ENCODE measurements around the gene RPS27. TPM values are rescaled to one million over a fixed set of nuclear protein-coding genes. Genes with fewer than 3 reads are reported as not detected.

RPS27 gene
- total RNA-seq, 2 donors from 2014 or later, result 538 to 734 TPM

GRCh38 chr1:153944005-153944826, 46.3 kb upstream of the RPS27 start:
- no peak overlapping the region for H3K4me3 ChIP-seq
- no peak for TF ChIP-seq POLR2A (IDR thresholded peaks at IDR 0.05)
- ATAC-seq, result no peak
- peaks cover 26% of the 10 kb centered on the region for H3K4me1 ChIP-seq
- intact Hi-C loops (cut with DNase I), result loop anchor here (10.0 kb wide), 1 partner anchor 139 kb away; no protein-coding TSS in a partner anchor
- H3K9me3 ChIP-seq, result no peaks in the 10 kb centered on the region
- no peaks in the 10 kb centered on the region for H3K27me3 ChIP-seq
- no peak for DNase-seq
- peak overlapping the region in 2 of 4 donors; percentile 95 for H3K27ac ChIP-seq
- 73 to 85% methylated on average over 11 to 15 of the region's 15 CpGs for WGBS, 2 donors
- H3K36me3 ChIP-seq (replicated peaks in 1 of 2; ENCODE audit: insufficient read depth in 1 of 2, low read depth in 2 of 2), result peaks cover 3 to 6% of the 10 kb centered on the region in 2 donors

GRCh38 chr1:153944827-153945117, 45.8 kb upstream of the RPS27 start:
- TF ChIP-seq POLR2A (IDR thresholded peaks at IDR 0.05) (no peak), CTCF (IDR thresholded peaks at IDR 0.05) (no peak)
- intact Hi-C loops (cut with DNase I), result loop anchor here (10.0 kb wide), 1 partner anchor 140 kb away; no protein-coding TSS in a partner anchor

GRCh38 chr1:153945131-153945794, 45.3 kb upstream of the RPS27 start:
- intact Hi-C loops (cut with DNase I), result loop anchor here (10.0 kb wide), 1 partner anchor 140 kb away; no protein-coding TSS in a partner anchor
- ATAC-seq (no peak), DNase-seq (peak in 3 of 4 donors; percentile 29 to 71 (median 30))
- no peaks in the 10 kb centered on the region for H3K27me3 ChIP-seq
- H3K27ac ChIP-seq, result peak overlapping the region; percentile 79 to 95 (median 90)
- H3K9me3 ChIP-seq, result no peaks in the 10 kb centered on the region
- 26 to 71% methylated on average over 7 to 11 of the region's 12 CpGs for WGBS, 2 donors
- peak overlapping the region; percentile 32 to 74 for H3K4me3 ChIP-seq
- peaks cover 26% of the 10 kb centered on the region for H3K4me1 ChIP-seq
- TF ChIP-seq CTCF (IDR thresholded peaks at IDR 0.05) (no peak), POLR2A (IDR thresholded peaks at IDR 0.05) (no peak)
- peaks cover 0 to 2% of the 10 kb centered on the region in 2 donors for H3K36me3 ChIP-seq (replicated peaks in 1 of 2; ENCODE audit: insufficient read depth in 1 of 2, low read depth in 2 of 2)

More at GRCh38 chr1:153944827-153945117, 45.8 kb upstream of the RPS27 start:
- 58 to 73% methylated on average over 3 of the region's 3 CpGs for WGBS, 2 donors
- peaks cover 26% of the 10 kb centered on the region for H3K4me1 ChIP-seq
- DNase-seq (no peak), ATAC-seq (no peak)
- H3K36me3 ChIP-seq (replicated peaks in 1 of 2; ENCODE audit: insufficient read depth in 1 of 2, low read depth in 2 of 2), result peaks cover 3 to 5% of the 10 kb centered on the region in 2 donors
- peak overlapping the region in 3 of 4 donors; percentile 85 to 95 (median 95) for H3K27ac ChIP-seq
- no peaks in the 10 kb centered on the region for H3K27me3 ChIP-seq
- no peaks in the 10 kb centered on the region for H3K9me3 ChIP-seq
- H3K4me3 ChIP-seq, result no peak overlapping the region

- intact Hi-C loops (cut with DNase I), result loop anchor here (10.0 kb wide), 1 partner anchor 141 kb away; no protein-coding TSS in a partner anchor
- peak; percentile 76 for ATAC-seq
- peaks cover 26% of the 10 kb centered on the region for H3K4me1 ChIP-seq
Observed at GRCh38 chr1:153945795-153946621, 44.6 kb upstream of the RPS27 start.

More at GRCh38 chr1:153945795-153946621, 44.6 kb upstream of the RPS27 start:
- 1% methylated on average over 89 of the region's 95 CpGs; no CpG with 5 or more reads in 1 of the 2 donors for WGBS, 2 donors
- Histone ChIP-seq H3K4me3 (peak overlapping the region; percentile 32 to 74), H3K27ac (peak overlapping the region; percentile 79 to 95 (median 90)), H3K27me3 (no peaks in the 10 kb centered on the region), H3K36me3 (replicated peaks in 1 of 2; ENCODE audit: insufficient read depth in 1 of 2, low read depth in 2 of 2) (peaks cover 0 to 6% of the 10 kb centered on the region in 2 donors), H3K9me3 (no peaks in the 10 kb centered on the region)
- DNase-seq, result peak; percentile 72 to 86 (median 76)
- TF ChIP-seq CTCF (IDR thresholded peaks at IDR 0.05), result no peak
- peak in 2 of 3 donors; percentile 48 to 52 for TF ChIP-seq POLR2A (IDR thresholded peaks at IDR 0.05)
